ENCODE measurements around the gene MYH11.

The MYH11 gene

DNA sequence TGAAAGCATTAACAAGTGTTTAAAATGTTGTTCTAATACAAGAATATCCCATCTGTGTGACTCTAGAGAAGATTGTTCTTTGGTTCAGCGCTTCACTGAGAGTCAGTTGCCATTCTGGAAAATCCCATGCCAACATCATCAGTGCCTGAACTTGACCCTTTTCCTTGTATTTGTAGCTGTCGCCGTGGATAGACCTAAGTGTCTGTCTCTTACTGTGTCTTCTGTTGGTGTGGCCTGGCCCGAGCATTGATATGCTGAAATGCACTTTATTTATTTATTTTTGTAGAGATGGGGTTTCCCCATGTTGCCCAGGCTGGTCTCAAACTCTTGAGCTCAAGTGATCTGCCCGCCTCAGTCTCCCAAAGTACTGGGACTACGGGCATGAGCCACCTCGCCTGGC, 76.0 kb downstream of the MYH11 start:
- TF ChIP-seq, protein P1, sequence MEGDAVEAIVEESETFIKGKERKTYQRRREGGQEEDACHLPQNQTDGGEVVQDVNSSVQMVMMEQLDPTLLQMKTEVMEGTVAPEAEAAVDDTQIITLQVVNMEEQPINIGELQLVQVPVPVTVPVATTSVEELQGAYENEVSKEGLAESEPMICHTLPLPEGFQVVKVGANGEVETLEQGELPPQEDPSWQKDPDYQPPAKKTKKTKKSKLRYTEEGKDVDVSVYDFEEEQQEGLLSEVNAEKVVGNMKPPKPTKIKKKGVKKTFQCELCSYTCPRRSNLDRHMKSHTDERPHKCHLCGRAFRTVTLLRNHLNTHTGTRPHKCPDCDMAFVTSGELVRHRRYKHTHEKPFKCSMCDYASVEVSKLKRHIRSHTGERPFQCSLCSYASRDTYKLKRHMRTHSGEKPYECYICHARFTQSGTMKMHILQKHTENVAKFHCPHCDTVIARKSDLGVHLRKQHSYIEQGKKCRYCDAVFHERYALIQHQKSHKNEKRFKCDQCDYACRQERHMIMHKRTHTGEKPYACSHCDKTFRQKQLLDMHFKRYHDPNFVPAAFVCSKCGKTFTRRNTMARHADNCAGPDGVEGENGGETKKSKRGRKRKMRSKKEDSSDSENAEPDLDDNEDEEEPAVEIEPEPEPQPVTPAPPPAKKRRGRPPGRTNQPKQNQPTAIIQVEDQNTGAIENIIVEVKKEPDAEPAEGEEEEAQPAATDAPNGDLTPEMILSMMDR (IDR thresholded peaks at IDR 0.05; ENCODE audit: low read depth, low read length), result no peak
- TF ChIP-seq, protein P2, sequence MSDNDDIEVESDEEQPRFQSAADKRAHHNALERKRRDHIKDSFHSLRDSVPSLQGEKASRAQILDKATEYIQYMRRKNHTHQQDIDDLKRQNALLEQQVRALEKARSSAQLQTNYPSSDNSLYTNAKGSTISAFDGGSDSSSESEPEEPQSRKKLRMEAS (IDR thresholded peaks at IDR 0.05; ENCODE audit: low read depth, low read length), result no peak
- TF ChIP-seq POLR2A (IDR thresholded peaks at IDR 0.05; ENCODE audit: extremely low read depth, insufficient read length) (no peak), MYC (IDR thresholded peaks at IDR 0.05; ENCODE audit: low read depth, low read length) (no peak)
- no peak overlapping the region for H3K4me3 ChIP-seq (ENCODE audit: low read depth, low read length)
- no peak for DNase-seq (ENCODE audit: low read depth)

- H3K4me3 ChIP-seq (ENCODE audit: low read depth, low read length), result no peak overlapping the region
- no peak for TF ChIP-seq MYC (IDR thresholded peaks at IDR 0.05; ENCODE audit: low read depth, low read length)
- DNase-seq (ENCODE audit: low read depth), result no peak
These were observed 77.0 kb downstream of the MYH11 start for GRCh38 chr16:15779664-15780351.

GRCh38 chr16:15778999-15779614, 77.7 kb downstream of the MYH11 start:
- no peak for DNase-seq (ENCODE audit: low read depth)
- no peak for TF ChIP-seq POLR2A (IDR thresholded peaks at IDR 0.05; ENCODE audit: extremely low read depth, insufficient read length)
- TF ChIP-seq, protein P2 (IDR thresholded peaks at IDR 0.05; ENCODE audit: low read depth, low read length), result no peak
- no peak for TF ChIP-seq MYC (IDR thresholded peaks at IDR 0.05; ENCODE audit: low read depth, low read length)
- TF ChIP-seq, protein P1 (IDR thresholded peaks at IDR 0.05; ENCODE audit: low read depth, low read length), result no peak
- H3K4me3 ChIP-seq (ENCODE audit: low read depth, low read length), result no peak overlapping the region

DNA sequence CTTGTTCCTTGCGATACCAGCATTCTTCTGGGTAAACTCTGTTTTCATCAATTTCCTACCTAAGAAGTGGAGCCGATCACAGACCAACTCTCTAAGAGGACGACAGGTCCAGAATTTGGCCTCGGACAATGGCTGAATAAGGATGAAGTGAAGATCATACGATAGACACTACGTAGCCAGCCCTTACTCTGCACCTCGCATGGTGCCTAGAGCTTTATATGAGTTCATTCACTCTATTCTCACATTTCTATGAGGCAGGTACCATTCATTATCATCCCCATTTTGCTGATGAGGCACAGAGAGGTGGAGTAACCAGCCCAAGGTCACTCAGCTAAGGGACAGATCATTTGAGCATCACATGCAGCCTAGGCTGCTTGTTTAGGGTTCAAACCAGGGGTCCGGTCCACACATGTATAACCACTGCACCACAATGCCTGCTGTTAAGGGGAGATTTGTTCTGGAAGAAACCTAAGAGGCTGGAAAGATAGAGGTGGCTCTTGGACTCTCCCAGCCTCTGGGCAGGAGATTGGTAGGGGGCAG, 78.6 kb downstream of the MYH11 start:
- TF ChIP-seq POLR2A (IDR thresholded peaks at IDR 0.05; ENCODE audit: extremely low read depth, insufficient read length) (no peak), MYC (IDR thresholded peaks at IDR 0.05; ENCODE audit: low read depth, low read length) (no peak)
- TF ChIP-seq, protein P1 (IDR thresholded peaks at IDR 0.05; ENCODE audit: low read depth, low read length), result no peak
- TF ChIP-seq, protein P2 (IDR thresholded peaks at IDR 0.05; ENCODE audit: low read depth, low read length), result no peak
- H3K4me3 ChIP-seq (ENCODE audit: low read depth, low read length), result no peak overlapping the region
- DNase-seq (ENCODE audit: low read depth), result no peak

GRCh38 chr16:15777533-15778203, 79.2 kb downstream of the MYH11 start:
- H3K4me3 ChIP-seq (ENCODE audit: low read depth, low read length), result no peak overlapping the region
- DNase-seq (ENCODE audit: low read depth), result peak; percentile 66
- TF ChIP-seq MYC (IDR thresholded peaks at IDR 0.05; ENCODE audit: low read depth, low read length) (peak; percentile 44; the same call in 1 of the 2 replicates), POLR2A (IDR thresholded peaks at IDR 0.05; ENCODE audit: extremely low read depth, insufficient read length) (no peak)
- TF ChIP-seq, protein P2 (IDR thresholded peaks at IDR 0.05; ENCODE audit: low read depth, low read length), result peak; percentile 93
- TF ChIP-seq, protein P1 (IDR thresholded peaks at IDR 0.05; ENCODE audit: low read depth, low read length), result peak; percentile 50

GRCh38 chr16:15776572-15776971, 80.3 kb downstream of the MYH11 start:
- no peak for DNase-seq (ENCODE audit: low read depth)
- TF ChIP-seq, protein P1 (IDR thresholded peaks at IDR 0.05; ENCODE audit: low read depth, low read length), result no peak
- TF ChIP-seq POLR2A (IDR thresholded peaks at IDR 0.05; ENCODE audit: extremely low read depth, insufficient read length) (no peak), MYC (IDR thresholded peaks at IDR 0.05; ENCODE audit: low read depth, low read length) (no peak)
- TF ChIP-seq, protein P2 (IDR thresholded peaks at IDR 0.05; ENCODE audit: low read depth, low read length), result no peak
- H3K4me3 ChIP-seq (ENCODE audit: low read depth, low read length), result no peak overlapping the region
